Measurements from ENCODE around the gene FYB1.

- TF ChIP-seq POLR2A (IDR thresholded peaks at IDR 0.05): no peak
- no peak for TF ChIP-seq POLR2AphosphoS5 (IDR thresholded peaks at IDR 0.05)
Observed at GRCh38 chr5:39130716-39131115, 88.6 kb downstream of the FYB1 start.
